WERI-Rb-1 (cell line): ENCODE results near the gene FARS2.

Experiments
- DNase-seq: peaks from one replicate; pipeline ENCODE4 v3.0.0-alpha.2; 2020
- H3K27ac ChIP-seq: fragments of 250-450 bp; sonication (Bioruptor Pico); 2 replicates; pipeline ENCODE4 v1.5.1; 2020; ENCODE audit warnings: mild to moderate bottlenecking, moderate library complexity
- H3K27me3 ChIP-seq: fragments of 250-450 bp; sonication (Bioruptor Pico); 2 replicates; pipeline ENCODE4 v1.5.1; 2021; ENCODE audit warnings: mild to moderate bottlenecking, low read depth, moderate library complexity; ENCODE audit not compliant: insufficient read depth, severe bottlenecking
- H3K36me3 ChIP-seq: fragments of 250-450 bp; sonication (Bioruptor Pico); 2 replicates; pipeline ENCODE4 v1.5.1; 2020; ENCODE audit warnings: mild to moderate bottlenecking, moderate library complexity
- H3K4me3 ChIP-seq: 2 replicates; pipeline ENCODE4 v1.5.1; 2011; ENCODE audit warnings: low read depth, mild to moderate bottlenecking, control low read depth, low read length
- H3K9me3 ChIP-seq: fragments of 250-450 bp; sonication (Bioruptor Pico); 2 replicates; pipeline ENCODE4 v1.5.1; 2021; ENCODE audit warnings: mild to moderate bottlenecking, moderate library complexity; ENCODE audit not compliant: severe bottlenecking
- TF ChIP-seq, protein P1 (sequence below): IDR thresholded peaks from 2 replicates; pipeline ENCODE4 v1.5.1; 2011; ENCODE audit warnings: low read depth, mild to moderate bottlenecking, control low read depth, inconsistent platforms, low read length

The FARS2 gene

DNA sequence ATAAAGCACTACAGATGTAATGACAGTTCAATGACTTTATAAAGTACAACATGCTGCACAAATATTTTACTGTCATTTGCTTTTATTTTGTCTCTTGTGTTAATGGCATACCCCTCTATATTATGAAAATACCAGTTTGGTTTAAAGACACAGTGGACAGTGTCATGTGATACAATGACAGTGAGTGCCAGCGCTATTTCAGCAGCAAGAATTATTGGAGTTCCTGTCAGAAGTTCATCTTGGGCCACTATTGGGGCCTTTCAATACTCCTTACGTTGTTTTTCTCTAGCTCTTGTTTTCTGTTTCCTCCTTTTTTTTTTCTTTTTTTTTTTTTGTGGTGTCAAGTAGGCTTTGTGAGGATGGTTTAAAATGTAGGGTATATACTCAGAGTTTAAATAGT, 232.5 kb downstream of the FARS2 start:
- Histone ChIP-seq H3K27me3 (no peaks in the 10 kb centered on the region), H3K9me3 (no peaks in the 10 kb centered on the region), H3K27ac (no peak overlapping the region), H3K4me3 (no peak overlapping the region), H3K36me3 (no peaks in the 10 kb centered on the region)
- TF ChIP-seq, protein P1, sequence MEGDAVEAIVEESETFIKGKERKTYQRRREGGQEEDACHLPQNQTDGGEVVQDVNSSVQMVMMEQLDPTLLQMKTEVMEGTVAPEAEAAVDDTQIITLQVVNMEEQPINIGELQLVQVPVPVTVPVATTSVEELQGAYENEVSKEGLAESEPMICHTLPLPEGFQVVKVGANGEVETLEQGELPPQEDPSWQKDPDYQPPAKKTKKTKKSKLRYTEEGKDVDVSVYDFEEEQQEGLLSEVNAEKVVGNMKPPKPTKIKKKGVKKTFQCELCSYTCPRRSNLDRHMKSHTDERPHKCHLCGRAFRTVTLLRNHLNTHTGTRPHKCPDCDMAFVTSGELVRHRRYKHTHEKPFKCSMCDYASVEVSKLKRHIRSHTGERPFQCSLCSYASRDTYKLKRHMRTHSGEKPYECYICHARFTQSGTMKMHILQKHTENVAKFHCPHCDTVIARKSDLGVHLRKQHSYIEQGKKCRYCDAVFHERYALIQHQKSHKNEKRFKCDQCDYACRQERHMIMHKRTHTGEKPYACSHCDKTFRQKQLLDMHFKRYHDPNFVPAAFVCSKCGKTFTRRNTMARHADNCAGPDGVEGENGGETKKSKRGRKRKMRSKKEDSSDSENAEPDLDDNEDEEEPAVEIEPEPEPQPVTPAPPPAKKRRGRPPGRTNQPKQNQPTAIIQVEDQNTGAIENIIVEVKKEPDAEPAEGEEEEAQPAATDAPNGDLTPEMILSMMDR: no peak
- DNase-seq: no peak

DNA sequence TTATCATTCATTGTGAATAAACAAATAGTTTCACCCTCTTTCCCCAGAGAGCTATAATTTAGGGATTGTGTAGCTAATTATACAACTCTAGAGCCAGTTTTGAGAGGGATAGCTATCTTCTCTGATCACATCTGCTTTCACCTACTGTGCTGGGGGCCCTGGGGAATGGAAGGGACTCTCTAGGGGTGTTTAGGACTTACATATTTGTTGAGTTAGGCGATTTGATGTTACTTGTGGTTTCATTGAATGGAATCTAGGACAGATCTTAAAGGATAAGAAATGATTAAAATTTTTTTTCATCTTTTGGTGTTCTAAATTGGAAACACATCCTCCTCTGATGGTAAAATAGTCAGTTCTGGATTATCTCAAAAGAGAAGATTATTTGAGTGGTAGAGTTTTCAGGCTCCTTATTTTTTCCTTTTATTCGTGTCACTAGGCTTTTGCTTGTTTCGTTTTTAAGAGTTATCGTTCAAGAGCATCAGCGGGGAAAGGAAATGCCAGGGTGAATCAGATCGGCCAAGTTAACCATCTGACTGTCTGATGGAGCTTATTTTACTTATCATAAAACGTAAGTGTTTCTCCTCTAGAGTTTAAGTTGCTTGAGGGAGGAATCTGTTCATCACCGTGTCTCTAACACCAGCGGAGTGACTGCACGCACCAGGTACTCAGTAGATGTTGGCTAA, 236.7 kb downstream of the FARS2 start:
- H3K27ac ChIP-seq: no peak overlapping the region
- no peak for DNase-seq

DNA sequence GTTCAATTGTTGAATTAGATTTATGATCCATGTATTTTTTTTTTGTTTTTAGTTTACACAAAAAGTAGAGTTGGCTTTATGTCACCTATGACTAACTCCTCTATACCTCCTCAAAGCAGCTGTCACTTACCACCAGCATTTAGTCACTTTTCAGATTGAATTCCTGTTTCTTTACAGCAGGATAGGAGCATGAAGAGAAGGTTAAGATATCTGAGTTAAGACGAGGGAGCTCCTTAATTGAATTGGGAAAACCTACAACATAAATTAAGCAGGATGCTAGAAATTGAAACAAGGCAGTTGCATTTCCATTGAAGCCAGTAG, 237.2 kb downstream of the FARS2 start:
- Histone ChIP-seq H3K36me3 (no peaks in the 10 kb centered on the region), H3K4me3 (no peak overlapping the region), H3K27ac (no peak overlapping the region), H3K27me3 (no peaks in the 10 kb centered on the region), H3K9me3 (no peaks in the 10 kb centered on the region)
- DNase-seq: no peak
- TF ChIP-seq, protein P1: no peak

More for the DNA sequence above, 236.7 kb downstream of the FARS2 start:
- Histone ChIP-seq H3K27me3 (no peaks in the 10 kb centered on the region), H3K9me3 (no peaks in the 10 kb centered on the region), H3K4me3 (no peak overlapping the region), H3K36me3 (no peaks in the 10 kb centered on the region)
- TF ChIP-seq, protein P1: no peak

DNA sequence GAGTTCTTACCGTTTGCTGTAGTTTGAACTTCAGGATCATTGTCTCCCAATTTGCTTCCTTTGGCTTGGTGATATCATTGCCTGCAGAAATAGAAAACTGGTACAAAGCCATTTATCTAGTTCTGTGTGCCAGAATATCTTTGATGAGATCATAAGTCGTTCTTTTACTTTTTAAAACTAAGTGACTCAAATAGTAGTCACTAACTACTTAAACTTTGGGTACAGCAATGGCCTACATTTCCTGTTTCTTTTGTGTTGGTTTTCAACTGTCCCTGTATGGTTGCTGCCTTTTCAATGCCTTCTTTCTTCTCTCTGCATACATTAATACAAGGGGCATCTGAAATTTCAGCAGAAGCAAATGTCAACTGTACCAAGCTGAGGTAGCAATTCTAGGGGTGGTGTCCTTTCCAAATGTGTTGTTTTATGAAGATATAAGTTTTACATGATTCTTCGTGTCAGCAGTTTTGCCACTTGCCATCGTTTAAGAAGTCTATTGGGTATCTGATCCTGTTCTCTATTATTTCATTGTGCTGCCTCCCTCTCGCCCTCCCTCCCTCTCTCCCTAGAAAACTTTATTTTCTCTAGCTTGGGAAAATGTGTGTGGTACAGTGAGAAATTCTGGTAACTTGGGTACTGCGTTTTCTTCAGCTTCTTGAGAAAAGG, 238.5 kb downstream of the FARS2 start:
- Histone ChIP-seq H3K4me3 (no peak overlapping the region), H3K36me3 (no peaks in the 10 kb centered on the region), H3K9me3 (peaks cover 1% of the 10 kb centered on the region), H3K27me3 (no peaks in the 10 kb centered on the region), H3K27ac (no peak overlapping the region)
- TF ChIP-seq, protein P1: no peak
- no peak for DNase-seq

DNA sequence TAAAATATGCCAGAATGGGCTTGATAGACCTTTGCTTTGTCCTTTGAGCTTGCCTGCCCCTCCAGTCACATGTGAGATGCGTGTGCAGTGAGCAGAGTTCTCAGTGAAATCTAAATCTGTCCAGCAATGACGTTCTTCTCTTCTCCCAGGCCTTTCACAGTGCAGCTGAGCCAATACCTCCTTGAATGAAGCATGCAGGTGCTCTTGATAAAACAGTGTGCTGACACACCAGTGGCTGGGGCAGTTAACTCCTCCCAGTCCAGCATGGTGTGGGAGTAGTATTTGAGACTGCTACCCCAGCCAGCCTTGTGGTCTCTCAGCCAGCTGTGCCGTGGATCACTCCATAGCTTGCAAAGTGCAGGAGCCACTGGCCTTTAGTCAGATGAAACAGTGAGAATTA, 240.5 kb downstream of the FARS2 start:
- no peaks in the 10 kb centered on the region for H3K27me3 ChIP-seq
- H3K27ac ChIP-seq: no peak overlapping the region
- H3K4me3 ChIP-seq: no peak overlapping the region
- H3K36me3 ChIP-seq: no peaks in the 10 kb centered on the region
- peaks cover 8% of the 10 kb centered on the region for H3K9me3 ChIP-seq
- DNase-seq: no peak
- TF ChIP-seq, protein P1: no peak

DNA sequence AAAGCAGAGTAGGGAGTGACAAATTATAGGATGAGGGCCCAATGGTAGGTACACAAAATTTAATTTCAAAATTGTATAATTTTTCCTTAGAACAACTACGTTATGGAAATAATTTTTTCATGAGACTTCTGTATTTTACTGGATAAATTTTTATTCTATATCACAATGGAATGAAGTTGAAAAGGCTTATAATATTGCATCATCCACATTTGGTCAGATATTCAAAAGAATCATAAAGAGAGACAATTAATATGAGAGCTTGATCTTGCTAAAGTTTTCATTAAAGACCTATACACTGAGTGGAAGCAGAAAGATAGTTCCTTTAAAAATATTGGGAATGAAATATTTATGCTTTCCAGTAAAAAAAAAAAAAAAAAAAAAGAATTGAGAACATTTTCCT, 242.8 kb downstream of the FARS2 start:
- TF ChIP-seq, protein P1: no peak
- Histone ChIP-seq H3K36me3 (no peaks in the 10 kb centered on the region), H3K4me3 (no peak overlapping the region), H3K9me3 (peaks cover 8% of the 10 kb centered on the region), H3K27ac (no peak overlapping the region), H3K27me3 (no peaks in the 10 kb centered on the region)
- DNase-seq: no peak
